RWPE2 (cell line): ENCODE measurements around the gene TAP2.

Source experiments
- ATAC-seq: fragments of 200-7000 bp; cut with Tn5 transposase; 3 replicates; pipeline ENCODE4 v1.9.1; 2021; ENCODE audit warnings: low read depth
- DNase-seq: peaks from one replicate; pipeline ENCODE4 v3.0.0-alpha.2; 2020; ENCODE audit warnings: low spot score
- H3K27ac ChIP-seq: fragments of 450-650 bp; 2 replicates; pipeline ENCODE4 v1.5.1; 2017; ENCODE audit warnings: mild to moderate bottlenecking; ENCODE audit not compliant: poor library complexity, severe bottlenecking
- H3K27me3 ChIP-seq: fragments of 250-450 bp; sonication (Bioruptor Pico); 2 replicates; pipeline ENCODE4 v1.5.1; 2021; ENCODE audit warnings: mild to moderate bottlenecking, moderate library complexity; ENCODE audit not compliant: insufficient read depth, poor library complexity, severe bottlenecking
- H3K36me3 ChIP-seq: fragments of 250-450 bp; sonication (Bioruptor Pico); 2 replicates; pipeline ENCODE4 v1.5.1; 2020; ENCODE audit warnings: low read depth, mild to moderate bottlenecking, moderate library complexity
- H3K4me1 ChIP-seq: fragments of 250-450 bp; sonication (Bioruptor Pico); 2 replicates; pipeline ENCODE4 v1.5.1; 2021; ENCODE audit warnings: mild to moderate bottlenecking, moderate library complexity; ENCODE audit not compliant: insufficient read depth, poor library complexity, severe bottlenecking
- H3K4me3 ChIP-seq: fragments of 250-450 bp; sonication (Bioruptor Pico); 2 replicates; pipeline ENCODE4 v1.5.1; 2021; ENCODE audit warnings: mild to moderate bottlenecking, moderate library complexity; ENCODE audit not compliant: severe bottlenecking
- H3K9me3 ChIP-seq: fragments of 250-450 bp; sonication (Bioruptor Pico); 2 replicates; pipeline ENCODE4 v1.5.1; 2021; ENCODE audit warnings: mild to moderate bottlenecking, moderate library complexity; ENCODE audit not compliant: severe bottlenecking
- CTCF ChIP-seq: fragments of 450-650 bp; IDR thresholded peaks from one replicate; pipeline ENCODE4 v1.5.1; 2017; ENCODE audit warnings: mild to moderate bottlenecking, moderate library complexity; ENCODE audit not compliant: poor library complexity, severe bottlenecking

The TAP2 gene

GRCh38 chr6:32868257-32868788, 29.8 kb upstream of the TAP2 start:
- peak; percentile 93 for TF ChIP-seq CTCF
- H3K4me3 ChIP-seq: no peak overlapping the region
- no peaks in the 10 kb centered on the region for H3K36me3 ChIP-seq
- H3K27ac ChIP-seq: no peak overlapping the region
- peaks cover 3% of the 10 kb centered on the region for H3K27me3 ChIP-seq
- ATAC-seq (peak; percentile 68), DNase-seq (no peak)
- no peaks in the 10 kb centered on the region for H3K4me1 ChIP-seq
- no peaks in the 10 kb centered on the region for H3K9me3 ChIP-seq

- no peak for ATAC-seq
- Histone ChIP-seq H3K4me3 (no peak overlapping the region), H3K9me3 (no peaks in the 10 kb centered on the region), H3K36me3 (no peaks in the 10 kb centered on the region), H3K27ac (no peak overlapping the region), H3K4me1 (no peaks in the 10 kb centered on the region), H3K27me3 (peaks cover 3% of the 10 kb centered on the region)
- no peak for TF ChIP-seq CTCF
- no peak for DNase-seq
These were observed 29.2 kb upstream of the TAP2 start for GRCh38 chr6:32867554-32868256.

GRCh38 chr6:32867022-32867477, 28.5 kb upstream of the TAP2 start:
- Histone ChIP-seq H3K4me3 (no peak overlapping the region), H3K27ac (no peak overlapping the region), H3K4me1 (no peaks in the 10 kb centered on the region), H3K9me3 (no peaks in the 10 kb centered on the region), H3K36me3 (no peaks in the 10 kb centered on the region), H3K27me3 (peaks cover 3% of the 10 kb centered on the region)
- TF ChIP-seq CTCF: no peak
- DNase-seq: no peak
- ATAC-seq: no peak

- Histone ChIP-seq H3K4me1 (peaks cover 10% of the 10 kb centered on the region), H3K36me3 (no peaks in the 10 kb centered on the region), H3K4me3 (no peak overlapping the region), H3K27ac (no peak overlapping the region), H3K9me3 (no peaks in the 10 kb centered on the region), H3K27me3 (peaks cover 3% of the 10 kb centered on the region)
- no peak for ATAC-seq
- no peak for DNase-seq
- no peak for TF ChIP-seq CTCF
These were observed 27.3 kb upstream of the TAP2 start for GRCh38 chr6:32865724-32866443.
